HG03520 (cell line): ENCODE data around the gene PRR14L.
"Not testable (repeated sequence)": the region's sequence is repeated elsewhere in the genome, so short reads cannot be mapped to it uniquely, and the experiment has no call there.

Experiments used
- ATAC-seq: cut with Tn5 transposase; IDR thresholded peaks from one replicate; pipeline ENCODE4 v1.9.1; 2021; ENCODE audit warnings: mild to moderate bottlenecking, moderate library complexity; ENCODE audit not compliant: unreplicated experiment

PRR14L gene

DNA sequence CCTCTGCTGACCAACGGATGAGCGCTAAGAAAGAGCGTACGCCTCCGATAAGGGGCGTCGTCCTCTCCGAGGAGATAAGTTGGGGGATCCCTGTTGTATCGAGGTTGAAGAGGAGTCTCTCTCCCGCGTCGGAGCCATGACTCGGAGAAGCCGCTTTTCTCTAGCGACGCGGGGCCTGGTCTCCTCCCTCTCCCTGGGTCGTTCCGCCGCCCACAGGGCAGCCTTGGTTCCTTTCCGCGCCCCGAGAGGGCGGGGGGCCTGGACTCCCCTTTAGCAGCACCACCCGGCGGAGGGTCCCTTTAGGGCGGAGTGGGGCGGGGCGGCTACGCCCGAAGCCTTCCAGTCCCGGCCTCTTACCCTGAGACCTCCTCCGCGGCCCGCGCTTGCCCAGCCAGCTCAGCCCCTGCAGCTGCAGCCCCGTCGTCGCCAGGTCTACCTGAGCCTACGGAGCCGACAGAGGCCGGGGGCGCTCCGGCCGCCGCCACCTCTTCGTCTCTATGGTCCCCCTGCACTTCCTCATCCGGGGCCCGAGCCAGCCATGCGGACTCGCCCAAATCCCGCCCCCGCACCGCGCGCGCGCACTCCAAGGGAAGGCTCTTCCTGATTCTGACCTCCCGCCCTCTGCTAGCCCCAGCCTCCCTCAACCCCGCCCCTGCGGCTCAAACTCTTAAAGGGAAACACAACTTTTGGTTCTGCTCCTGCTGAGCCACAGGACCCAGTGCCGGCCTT lies at the start of gene PRR14L:
Gene PRR14L, minus strand, starts transcription at position 497 of the 729 bp plus-strand sequence. CDS start 11,272 bp downstream, outside the sequence.
- peak; percentile 48 for ATAC-seq

DNA sequence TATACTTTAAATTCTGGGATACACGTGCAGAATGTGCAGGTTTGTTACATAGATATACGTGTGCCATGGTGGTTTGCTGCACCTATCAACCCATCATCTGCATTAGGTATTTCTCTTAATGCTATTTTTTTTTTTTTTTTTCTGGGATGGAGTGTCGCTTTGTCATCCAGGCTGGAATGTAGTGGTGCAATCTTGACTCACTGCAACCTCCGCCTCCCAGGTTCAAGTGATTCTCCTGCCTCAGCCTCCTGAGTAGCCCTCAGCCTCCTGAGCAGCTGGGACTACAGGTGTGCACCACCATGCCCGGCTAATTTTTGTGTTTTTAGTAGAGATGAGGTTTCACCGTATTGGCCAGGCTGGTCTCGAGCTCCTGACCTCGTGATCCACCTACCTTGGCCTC lies 49.4 kb upstream of the PRR14L start:
- ATAC-seq = not testable (repeated sequence)

DNA sequence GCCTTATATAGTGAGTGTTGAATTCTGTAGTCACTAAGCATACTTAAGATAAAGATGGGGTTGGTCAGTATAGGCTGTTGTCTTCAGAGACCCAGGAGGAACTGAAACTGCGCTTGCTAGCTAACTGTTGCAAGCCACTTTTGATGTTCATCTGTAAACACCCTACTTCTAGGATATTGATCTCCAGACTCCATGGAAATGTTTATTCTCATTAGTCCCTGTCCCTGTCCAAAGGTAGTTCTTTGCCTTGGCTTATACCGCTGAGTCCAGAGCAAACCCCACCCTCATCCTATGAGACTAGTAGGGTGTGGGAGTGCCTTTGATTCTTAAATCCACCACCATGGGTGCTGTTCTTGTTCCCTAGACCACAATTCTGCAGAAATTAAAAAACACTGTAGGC lies 40.3 kb upstream of the PRR14L start:
- no peak for ATAC-seq

DNA sequence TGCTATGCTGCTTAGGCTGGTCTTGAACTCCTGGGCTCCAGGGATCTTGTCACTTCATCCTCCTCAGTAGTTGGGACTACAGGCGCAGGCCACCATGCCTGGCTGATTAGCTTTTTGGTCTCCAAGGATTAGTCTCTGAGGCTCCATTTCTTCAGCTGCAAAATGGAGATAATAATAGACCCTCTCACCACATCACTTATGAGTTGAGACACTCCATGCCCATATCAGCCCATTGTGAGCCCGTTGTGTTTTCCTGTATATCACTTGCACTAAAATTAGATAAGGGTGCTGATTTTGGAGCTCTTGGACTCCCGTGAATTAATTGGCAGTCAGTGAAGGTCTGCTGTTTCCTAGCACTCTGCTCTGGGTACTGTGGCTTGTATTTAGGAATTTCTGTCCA lies 39.9 kb upstream of the PRR14L start:
- ATAC-seq = no peak

DNA sequence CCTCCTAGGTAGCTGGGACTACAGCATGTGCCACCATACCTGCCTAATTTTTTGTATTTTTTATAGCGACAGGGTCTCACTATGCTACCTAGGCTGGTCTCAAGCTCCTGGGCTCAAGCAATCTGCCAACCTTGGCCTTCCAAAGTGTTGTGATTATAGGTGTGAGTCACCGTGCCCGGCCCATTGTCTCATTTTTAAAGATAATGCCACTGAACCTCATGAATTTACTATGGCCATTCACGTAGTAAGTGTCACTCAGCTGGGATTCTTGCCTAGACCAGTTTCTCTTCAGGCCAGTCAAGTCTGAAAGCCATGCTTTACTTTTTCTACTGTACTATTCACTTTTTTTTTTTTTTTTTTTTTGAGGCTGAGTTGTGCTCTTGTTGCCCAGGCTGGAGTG lies 26.3 kb upstream of the PRR14L start:
- ATAC-seq = no peak

DNA sequence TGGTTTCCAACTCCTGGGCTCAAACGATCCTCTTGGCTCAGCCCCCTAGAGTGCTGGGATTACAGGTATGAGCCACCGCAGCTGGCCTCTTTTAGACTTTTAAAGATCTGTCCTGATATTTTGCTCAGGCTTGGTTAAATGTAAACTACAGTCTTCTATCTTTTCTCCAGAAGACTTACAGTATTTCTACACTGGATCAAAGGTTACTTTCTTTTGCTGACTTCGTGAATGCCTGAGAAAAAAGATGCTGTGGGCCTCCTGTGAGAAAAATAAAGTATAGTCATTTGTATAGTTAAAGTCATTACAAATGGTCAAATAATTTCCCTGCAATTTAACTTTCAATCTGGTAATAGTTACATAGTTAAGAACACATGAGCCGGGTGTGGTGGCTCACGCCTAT lies 23.5 kb upstream of the PRR14L start:
- ATAC-seq = no peak

DNA sequence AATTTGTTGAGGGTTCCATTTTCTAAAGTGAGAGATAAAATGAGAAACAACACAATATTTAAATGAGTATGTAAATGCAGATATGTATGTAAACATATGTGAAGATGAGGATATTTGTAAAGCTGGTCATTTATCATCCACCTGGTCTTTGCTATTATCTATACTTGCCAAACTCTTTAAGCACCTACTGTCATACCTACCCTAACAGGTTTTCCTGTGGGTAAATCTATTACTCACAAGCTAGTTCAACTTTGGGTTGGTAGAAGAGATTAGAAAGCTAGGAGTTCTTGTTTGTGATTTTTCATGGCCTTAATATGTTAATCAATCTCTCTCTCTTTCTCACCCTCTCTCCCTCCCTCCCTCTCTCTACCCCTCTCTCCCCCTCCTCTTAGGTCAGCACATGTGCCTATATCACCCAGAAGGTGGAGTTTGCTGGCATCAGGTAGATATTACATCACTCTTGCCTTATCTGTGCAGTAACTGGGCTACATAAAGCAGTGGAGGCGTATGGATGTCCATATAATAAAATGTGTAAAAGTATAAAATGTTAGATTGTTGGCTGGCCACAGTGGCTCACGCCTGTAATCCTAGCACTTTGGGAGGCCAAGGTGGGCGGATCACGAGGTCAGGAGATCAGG lies 18.6 kb upstream of the PRR14L start:
- ATAC-seq = no peak

DNA sequence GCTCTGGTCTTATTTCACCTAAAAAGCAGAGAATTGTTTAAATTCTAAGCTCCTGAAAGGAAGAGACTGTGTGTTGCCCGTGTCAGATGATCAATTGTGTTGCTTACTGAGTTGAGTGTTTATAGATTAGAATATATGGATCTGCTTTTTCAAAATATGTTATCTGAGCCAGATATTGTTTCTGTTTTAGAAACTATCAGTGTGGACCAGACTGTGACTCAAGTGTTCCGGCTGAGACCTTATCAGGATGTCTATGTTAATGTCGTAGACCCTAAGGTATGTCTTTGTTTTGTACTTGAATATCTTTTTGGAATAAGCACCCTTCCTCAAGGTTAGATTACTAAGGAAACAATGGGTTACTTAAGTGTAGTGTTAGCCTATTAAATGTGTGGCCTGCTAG lies 14.9 kb upstream of the PRR14L start:
- no peak for ATAC-seq

DNA sequence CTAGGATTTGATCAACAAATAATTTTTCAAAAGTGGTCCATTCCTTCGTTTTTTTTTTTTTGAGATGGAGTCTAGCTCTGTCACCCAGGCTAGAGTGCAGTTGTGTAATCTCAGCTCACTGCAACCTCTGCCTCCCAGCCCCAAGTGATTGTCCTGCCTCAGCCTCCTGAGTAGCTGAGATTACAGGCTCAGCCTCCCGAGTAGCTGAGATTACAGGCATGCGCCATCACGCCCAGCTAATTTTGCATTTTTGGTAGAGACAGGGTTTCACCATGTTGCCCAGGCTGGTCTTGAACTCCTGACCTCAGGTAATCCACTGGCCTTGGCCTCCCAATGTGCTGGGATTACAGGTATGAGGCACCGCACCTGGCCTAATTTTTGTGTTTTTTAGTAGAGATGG lies 8.9 kb upstream of the PRR14L start:
- ATAC-seq = not testable (repeated sequence)

DNA sequence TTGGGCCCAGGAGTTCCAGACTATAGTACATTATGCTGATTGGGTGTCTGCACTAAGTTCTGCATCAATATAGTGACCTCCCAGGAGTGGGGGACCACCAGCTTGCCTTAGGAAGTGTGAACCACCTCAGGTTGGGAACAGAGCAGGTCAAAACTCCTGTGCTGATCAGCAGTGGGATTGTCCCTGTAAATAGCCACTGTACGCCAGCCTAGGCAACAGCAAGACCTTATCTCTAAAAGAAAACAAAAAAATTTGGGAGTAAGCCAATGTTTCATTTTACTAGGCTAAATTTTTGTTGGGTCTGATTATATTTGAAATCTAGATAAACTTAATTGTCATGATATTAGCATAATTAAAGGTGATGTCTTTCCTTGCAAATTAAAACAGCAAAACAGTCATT lies 7.3 kb upstream of the PRR14L start:
- no peak for ATAC-seq

DNA sequence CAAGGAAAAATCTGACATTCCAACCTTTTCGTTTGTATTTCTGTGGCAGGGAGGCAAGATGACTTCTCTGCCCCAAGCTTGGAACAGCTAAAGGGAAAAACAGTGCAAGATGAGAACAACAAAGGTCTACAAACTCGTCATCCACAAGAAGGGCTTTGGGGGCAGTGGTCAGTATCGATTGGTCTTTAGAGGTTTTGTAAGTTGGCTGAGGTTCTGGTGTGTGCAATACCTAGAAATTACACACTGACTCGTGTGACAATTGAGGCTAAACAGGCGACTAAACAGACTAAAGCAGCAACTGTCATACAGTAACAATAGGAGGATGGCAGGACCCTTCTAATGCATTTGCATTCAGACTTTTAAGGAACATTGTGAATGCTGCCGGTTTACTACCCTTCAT lies 4.9 kb upstream of the PRR14L start:
- no peak for ATAC-seq

DNA sequence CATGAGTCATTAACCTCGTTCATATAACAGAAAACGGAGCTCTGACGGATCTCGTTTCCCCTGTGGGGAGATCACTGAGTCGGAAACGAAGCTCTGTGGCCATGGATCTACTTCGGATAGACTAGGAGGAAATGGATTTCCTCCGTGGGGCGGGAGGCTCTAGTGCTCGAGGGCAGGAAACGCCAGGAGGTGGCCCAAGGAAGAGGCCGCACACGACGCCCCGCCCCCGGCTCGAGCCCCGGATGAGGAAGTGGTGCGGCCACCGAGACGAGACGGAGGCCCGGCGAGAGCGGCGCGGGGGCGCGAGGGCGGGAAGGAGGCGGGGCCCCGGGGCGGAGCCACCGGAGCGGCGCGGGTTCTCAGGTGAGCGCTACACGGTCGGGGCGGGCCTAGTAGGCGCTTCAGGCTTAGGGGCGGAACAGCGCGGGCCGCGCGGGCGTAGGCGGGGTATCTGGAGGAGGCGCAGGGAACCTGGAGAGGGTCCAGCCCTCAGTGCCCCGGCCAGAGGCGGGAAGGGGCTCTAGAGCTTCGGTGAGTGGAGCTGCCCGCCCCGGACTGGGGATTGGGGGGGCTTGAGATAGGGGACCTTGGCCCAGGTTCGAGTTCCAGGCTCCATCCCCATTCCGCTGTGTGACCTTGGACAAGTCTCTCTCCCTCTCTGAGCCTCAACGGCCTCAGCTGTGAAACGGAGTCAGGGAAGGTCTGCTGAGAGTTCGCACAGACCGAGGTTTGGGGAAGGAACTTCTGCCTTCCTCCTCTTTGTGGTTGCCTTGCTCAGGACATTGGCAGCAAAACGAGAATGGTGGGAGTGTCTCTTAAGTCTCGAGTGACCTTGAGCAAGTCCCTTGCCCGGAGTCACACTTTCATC lies 3.9 kb upstream of the PRR14L start, which contains the start of gene DEPDC5:
Gene DEPDC5, plus strand, starts transcription at position 386 of the 868 bp plus-strand sequence. CDS start 903 bp downstream, outside the sequence.
- ATAC-seq = peak; percentile 64

DNA sequence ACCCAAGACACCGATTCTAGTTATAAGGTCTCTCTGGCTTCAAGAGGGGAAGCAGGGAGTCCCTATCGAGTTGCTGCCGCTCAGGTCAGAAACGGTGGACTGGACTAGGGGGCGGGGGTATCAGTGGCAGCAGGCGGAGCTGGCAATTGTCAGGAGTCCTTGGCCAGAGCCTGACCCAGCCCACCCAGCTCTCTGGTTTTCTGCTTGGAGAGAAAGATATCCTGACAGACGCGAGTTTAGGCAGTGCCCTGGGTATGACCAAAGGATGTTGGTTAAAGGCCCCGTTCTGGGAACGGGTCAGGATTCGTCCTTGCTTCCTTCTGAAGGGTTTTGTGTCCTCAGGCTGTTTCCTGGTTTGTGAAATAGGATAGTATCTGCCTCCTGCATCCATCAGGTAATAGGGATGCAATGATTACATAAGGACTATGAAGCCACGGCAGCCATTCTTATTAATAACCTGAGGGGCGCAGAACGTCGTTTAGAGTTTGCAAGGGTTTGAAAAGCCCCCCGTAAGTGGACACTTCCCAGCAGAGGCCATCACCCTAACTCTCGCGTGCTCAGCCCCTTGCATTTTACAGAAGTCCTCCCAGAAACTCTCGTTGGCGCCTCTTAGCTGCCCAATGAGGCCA lies 3.2 kb upstream of the PRR14L start:
- ATAC-seq = peak; percentile 10

DNA sequence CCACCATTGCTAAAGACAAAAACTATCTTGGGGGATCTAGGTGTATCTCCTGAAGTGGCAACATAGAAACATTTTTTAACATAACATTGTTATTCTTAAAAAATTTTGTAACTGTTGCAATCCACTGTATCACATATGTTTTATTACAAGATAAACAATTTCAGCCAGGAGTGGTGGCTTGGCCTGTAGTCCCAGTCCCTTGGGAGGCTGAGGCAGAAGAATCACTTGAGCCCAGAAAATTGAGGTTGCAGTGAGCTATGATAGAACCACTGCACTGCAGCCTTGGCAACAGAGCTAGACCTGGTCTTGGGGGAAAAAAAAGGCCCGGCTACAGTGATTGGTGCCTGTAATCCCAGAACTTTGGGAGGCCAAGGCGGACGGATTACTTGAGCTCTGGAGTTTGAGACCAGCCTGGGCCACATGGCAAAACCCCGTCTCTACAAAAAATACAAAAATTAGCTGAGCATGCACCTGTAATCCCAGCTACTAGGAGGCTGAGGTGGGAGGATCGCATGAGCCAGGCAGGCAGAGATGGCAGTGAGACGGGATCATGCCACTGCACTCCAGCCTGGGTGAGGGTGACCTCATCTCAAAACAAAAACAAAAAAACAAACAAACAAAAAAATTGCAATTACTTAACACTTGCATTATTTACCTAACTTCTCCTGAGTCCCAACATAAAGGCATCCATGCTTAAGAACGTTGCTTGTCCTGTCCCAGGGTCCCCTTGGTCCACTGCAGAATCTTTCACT lies 2.3 kb upstream of the PRR14L start:
- ATAC-seq = no peak

DNA sequence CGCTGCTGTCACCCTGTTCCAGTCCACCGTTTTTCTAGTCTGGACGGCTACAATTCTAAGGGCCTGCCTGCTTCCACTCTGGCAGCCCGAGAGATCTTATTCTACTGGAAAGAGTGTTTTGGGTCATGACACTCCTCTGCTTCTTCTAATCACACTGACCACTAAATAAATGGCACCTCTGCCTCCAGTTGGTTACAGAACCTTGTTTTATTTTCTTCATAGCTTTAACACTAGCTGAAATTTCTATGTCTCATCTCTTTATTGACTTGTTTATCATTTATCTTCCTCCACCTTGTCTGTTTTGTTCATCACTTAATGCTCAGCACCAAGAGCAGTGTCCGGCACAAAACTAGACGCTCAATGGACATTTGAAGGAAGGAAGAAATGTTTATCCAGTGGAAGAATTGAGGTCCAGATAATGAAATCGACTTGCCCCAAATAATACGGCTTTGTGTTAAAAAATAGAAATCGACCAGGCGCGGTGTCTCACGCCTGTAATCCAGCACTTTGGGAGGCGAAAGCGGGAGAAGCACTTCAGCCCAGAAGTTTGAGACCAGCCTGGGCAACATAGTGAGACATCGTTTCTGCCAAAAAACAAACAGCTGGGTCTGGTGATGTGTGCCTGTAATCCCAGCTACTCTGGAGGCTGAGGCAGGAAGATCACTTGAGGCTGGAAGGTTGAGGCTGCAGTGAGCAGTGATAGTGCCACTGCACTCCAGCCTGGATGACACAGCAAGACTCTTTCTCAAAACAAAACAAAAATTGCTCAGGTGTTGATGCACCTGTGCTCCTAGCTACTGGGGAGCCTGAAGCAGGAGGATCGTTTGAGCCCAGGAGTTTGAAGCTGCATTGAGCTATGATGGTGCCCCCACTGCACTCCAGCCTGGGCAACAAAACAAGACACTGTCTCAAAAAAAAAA lies 693 bp upstream of the PRR14L start:
- ATAC-seq = no peak

DNA sequence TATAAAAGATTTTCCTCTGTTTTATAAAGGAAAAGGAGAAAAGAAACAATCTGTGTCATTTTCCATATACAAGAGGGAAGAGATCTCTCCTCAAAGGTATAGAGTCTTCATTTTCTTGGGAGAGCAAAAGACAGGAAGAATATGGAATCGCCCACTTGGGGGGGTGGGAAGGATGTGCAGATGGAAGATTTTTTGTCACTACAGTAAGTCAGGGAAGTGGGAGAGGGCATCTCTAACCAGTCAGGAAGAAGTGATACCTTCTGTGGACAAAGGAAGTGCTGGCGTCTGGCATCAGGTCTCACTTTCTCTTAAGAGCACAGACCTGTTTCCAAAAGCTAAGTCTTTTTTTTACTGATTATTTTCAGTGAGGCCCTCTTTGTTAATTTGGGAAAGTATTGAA lies 1.4 kb downstream of the PRR14L start:
- no peak for ATAC-seq

DNA sequence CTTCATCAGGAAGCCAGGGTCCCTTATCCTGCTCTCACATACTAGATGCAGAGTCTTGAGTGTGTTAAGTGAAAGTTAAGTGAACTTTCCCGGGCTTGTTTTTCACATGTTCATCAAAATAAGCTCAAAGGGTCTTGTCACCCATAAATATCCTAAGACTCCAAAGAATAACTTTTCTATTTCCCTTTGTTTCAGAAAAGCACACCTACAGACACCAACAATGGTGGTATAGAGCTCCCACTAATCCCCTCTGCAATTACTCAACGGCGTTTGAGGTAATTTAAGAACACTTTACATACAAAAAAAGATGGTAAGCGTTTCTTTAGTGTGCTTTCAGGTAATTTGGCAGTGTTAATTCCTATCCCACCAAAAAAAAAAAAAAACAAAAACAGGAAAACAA lies 2.5 kb downstream of the PRR14L start:
- no peak for ATAC-seq

DNA sequence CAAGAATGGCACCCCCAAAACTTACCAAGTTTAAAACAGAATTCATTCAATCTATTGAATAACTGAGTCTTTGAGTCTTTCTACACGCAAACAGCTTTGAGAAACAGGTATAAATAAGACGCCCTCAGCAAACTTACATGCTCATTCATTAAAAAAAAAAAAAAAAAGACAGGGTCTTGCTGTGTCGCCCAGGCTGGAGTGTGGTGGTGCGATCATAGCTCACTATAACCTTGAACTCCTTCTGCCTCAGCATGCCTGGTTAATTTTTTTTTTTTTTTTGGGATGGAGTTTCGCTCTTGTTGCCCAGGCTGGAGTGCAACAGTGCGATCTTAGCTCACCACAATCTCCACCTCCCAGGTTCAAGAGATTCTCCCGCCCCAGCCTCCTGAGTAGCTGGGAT lies 6.1 kb downstream of the PRR14L start:
- ATAC-seq = no peak

DNA sequence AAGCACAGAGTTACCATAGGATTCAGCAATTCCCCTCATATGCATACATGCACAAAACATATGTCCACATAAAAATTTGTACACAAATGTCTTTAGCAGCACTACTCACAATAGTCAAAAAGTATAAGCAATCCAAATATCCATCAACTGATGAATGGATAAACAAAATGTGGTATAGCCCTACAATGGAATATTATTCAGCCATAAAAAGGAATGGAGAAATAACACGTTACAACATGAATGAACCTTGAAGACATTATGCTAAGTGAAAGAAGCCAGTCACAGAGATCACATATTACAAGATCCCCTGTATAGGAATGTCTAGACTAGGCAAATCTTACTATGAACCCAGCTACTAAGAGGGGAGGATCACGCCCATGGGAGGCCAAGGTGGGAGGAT lies 7.2 kb downstream of the PRR14L start:
- no peak for ATAC-seq
